Right lobe of liver (tissue), 4 donors: ENCODE data around the gene PRDM15.

Experiments
- POLR2A ChIP-seq: fragments of 450-650 bp; IDR thresholded peaks from one replicate; pipeline ENCODE4 v1.6.1; 2017; ENCODE audit warnings: antibody characterized with exemption, mild to moderate bottlenecking
- TF ChIP-seq, protein P1 (sequence below), 4 donors: fragments of 200-600 bp in 3 of 4; fragments of 450-650 bp in 1 of 4; IDR thresholded peaks; one replicate each; pipeline versions ENCODE4 v1.5.1 to v1.8.0; 2016 to 2022; ENCODE audit warnings: antibody characterized with exemption in 4 of 4, mild to moderate bottlenecking in 2 of 4
- donor health status: DM: no; HTN: no; CAD: no.
- donor health status: DM: no; HTN: no; CAD: no.
- donor health status: DM: no; HTN: yes; CAD: no.

GRCh38 chr21:41914965-41915364 is 35.8 kb upstream of the PRDM15 start:
- TF ChIP-seq, protein P1, sequence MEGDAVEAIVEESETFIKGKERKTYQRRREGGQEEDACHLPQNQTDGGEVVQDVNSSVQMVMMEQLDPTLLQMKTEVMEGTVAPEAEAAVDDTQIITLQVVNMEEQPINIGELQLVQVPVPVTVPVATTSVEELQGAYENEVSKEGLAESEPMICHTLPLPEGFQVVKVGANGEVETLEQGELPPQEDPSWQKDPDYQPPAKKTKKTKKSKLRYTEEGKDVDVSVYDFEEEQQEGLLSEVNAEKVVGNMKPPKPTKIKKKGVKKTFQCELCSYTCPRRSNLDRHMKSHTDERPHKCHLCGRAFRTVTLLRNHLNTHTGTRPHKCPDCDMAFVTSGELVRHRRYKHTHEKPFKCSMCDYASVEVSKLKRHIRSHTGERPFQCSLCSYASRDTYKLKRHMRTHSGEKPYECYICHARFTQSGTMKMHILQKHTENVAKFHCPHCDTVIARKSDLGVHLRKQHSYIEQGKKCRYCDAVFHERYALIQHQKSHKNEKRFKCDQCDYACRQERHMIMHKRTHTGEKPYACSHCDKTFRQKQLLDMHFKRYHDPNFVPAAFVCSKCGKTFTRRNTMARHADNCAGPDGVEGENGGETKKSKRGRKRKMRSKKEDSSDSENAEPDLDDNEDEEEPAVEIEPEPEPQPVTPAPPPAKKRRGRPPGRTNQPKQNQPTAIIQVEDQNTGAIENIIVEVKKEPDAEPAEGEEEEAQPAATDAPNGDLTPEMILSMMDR (IDR thresholded peaks at IDR 0.05): no peak
- no peak for TF ChIP-seq POLR2A
